ENCODE measurements around the gene VRK1. TPM values are rescaled to one million over a fixed set of nuclear protein-coding genes. Genes with fewer than 3 reads are reported as not detected.

Gene VRK1
- total RNA-seq, 1 experiment from 2014 or later, result 39.1 TPM

DNA sequence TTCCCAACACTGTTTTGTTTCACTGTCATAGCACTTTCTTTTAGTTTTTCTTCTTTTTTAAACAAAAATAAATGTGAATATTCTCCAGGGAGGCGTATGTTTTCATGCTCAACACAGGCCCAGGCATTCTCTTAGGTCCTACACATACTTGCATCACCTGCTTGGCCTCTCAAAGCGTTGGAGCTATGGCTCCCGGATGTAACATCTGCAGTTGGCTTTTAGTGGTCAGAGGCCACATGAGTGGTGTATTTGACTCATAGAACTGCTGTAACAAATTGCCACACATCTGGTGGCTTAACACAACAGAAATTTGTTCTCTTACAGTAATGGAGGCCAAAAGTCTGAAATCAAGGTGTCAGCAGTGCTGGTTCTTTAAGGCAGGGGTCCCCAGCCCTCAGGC, 44.6 kb upstream of the VRK1 start:
- no peaks in the 10 kb centered on the region for H4K20me1 ChIP-seq (ENCODE audit: low read length)

DNA sequence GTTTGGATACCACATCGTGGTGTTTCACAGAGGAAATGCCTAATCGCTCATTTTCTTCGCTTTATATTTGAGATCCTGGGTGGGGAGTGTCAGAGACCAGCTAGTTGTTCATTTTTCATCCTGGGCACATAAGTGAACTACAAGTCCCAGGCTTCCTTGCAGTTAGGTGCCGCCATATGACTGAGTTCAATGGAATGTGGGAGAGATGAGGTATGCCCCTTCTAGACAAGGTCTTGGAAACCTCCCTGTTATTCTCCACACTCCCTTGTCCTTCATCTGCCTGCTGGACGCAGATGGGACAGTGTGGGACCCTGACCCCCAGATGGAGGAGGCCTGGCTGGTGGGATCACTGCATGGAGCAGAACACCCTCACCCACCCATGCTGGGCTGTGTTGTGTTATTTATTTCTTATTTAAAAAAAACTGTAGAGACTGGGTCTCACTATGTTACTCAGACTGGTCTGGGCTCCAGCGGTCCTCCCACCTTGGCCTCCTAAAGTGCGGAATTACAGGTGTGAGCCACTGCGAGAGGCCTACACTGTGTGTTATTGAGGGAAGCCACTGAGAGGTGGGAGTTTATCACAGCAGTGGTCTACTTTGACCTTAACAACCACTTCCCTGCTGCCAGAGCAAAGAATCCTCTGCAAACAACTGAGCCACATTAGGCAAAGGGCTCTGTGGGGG, 42.9 kb upstream of the VRK1 start:
- ATAC-seq, result no peak
- Histone ChIP-seq H3K27ac (ENCODE audit: low read length) (no peak overlapping the region), H3K9ac (ENCODE audit: low read length) (no peak overlapping the region), H3K79me2 (ENCODE audit: low read length) (no peaks in the 10 kb centered on the region), H3F3A (ENCODE audit: low read length, unreplicated experiment) (no peaks in the 10 kb centered on the region), H3K4me2 (ENCODE audit: low read length) (no peak overlapping the region), H3K9me3 (ENCODE audit: low read length) (no peaks in the 10 kb centered on the region), H2AFZ (ENCODE audit: low read length) (no peak overlapping the region), H4K20me1 (ENCODE audit: low read length) (no peaks in the 10 kb centered on the region), H3K4me1 (ENCODE audit: insufficient read depth, low read length) (no peaks in the 10 kb centered on the region; the same call in 1 of the 2 replicates), H3K9me2 (replicated peaks; ENCODE audit: low read length) (no peaks in the 10 kb centered on the region), H3K36me3 (ENCODE audit: low read depth, low read length) (no peaks in the 10 kb centered on the region), H3K27me3 (ENCODE audit: low read length) (peaks cover 14% of the 10 kb centered on the region; the same call in 1 of the 2 replicates), H3K4me3 (ENCODE audit: low read length) (no peak overlapping the region)
- POLR2A ChIA-PET (ENCODE audit: unreplicated experiment), result no interaction called here
- DNase-seq, result peak; percentile 41
- no TSS peak for BruUV-seq (replicated peaks)
- intact Hi-C loops (cut with micrococcal nuclease), result no loop called here
- CTCF ChIA-PET, result no interaction called here
- no peak for TF ChIP-seq EZH2phosphoT487 (IDR thresholded peaks at IDR 0.05; ENCODE audit: borderline replicate concordance, low read length)

More for the DNA sequence above, 44.6 kb upstream of the VRK1 start:
- Histone ChIP-seq H3K9me2 (replicated peaks; ENCODE audit: low read length) (no peaks in the 10 kb centered on the region), H2AFZ (ENCODE audit: low read length) (no peak overlapping the region), H3K9ac (ENCODE audit: low read length) (no peak overlapping the region), H3K36me3 (ENCODE audit: low read depth, low read length) (no peaks in the 10 kb centered on the region), H3K9me3 (ENCODE audit: low read length) (no peaks in the 10 kb centered on the region), H3F3A (ENCODE audit: low read length, unreplicated experiment) (no peaks in the 10 kb centered on the region), H3K27me3 (ENCODE audit: low read length) (peaks cover 21% of the 10 kb centered on the region), H3K4me2 (ENCODE audit: low read length) (no peak overlapping the region), H3K79me2 (ENCODE audit: low read length) (no peaks in the 10 kb centered on the region), H3K4me3 (ENCODE audit: low read length) (no peak overlapping the region), H3K4me1 (ENCODE audit: insufficient read depth, low read length) (0 out of 2 replicates have a peak, but pooled peaks cover 5% of the 10 kb centered on the region), H3K27ac (ENCODE audit: low read length) (no peak overlapping the region)
- no TSS peak for BruUV-seq (replicated peaks)
- DNase-seq, result no peak
- ATAC-seq, result no peak
- ChIA-PET CTCF (no interaction called here), POLR2A (ENCODE audit: unreplicated experiment) (no interaction called here)
- intact Hi-C loops (cut with micrococcal nuclease), result no loop called here
- TF ChIP-seq EZH2 (IDR thresholded peaks at IDR 0.05; ENCODE audit: low read length, unreplicated experiment) (no peak), EZH2phosphoT487 (IDR thresholded peaks at IDR 0.05; ENCODE audit: borderline replicate concordance, low read length) (no peak)
- TF ChIP-seq, protein P1, sequence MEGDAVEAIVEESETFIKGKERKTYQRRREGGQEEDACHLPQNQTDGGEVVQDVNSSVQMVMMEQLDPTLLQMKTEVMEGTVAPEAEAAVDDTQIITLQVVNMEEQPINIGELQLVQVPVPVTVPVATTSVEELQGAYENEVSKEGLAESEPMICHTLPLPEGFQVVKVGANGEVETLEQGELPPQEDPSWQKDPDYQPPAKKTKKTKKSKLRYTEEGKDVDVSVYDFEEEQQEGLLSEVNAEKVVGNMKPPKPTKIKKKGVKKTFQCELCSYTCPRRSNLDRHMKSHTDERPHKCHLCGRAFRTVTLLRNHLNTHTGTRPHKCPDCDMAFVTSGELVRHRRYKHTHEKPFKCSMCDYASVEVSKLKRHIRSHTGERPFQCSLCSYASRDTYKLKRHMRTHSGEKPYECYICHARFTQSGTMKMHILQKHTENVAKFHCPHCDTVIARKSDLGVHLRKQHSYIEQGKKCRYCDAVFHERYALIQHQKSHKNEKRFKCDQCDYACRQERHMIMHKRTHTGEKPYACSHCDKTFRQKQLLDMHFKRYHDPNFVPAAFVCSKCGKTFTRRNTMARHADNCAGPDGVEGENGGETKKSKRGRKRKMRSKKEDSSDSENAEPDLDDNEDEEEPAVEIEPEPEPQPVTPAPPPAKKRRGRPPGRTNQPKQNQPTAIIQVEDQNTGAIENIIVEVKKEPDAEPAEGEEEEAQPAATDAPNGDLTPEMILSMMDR (conservative IDR thresholded peaks at IDR 0.05; ENCODE audit: low read depth, low read length), result no peak

DNA sequence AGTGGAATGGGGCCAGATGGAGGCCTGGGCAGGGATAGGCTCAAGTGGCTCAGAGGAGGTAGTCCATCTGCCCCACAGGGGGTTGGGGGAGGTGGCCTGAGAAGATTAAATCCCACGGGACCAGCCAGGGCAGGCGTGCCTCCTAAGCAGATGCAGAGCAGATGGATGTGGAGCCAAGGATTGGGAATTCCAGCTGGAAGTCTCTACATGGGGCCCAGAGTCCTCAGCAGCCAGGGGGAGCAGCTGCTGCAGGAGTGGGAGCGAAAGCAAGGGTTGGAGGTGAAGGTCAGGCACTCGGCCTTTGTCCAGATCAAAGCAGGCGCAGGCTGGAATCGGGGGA, 42.4 kb upstream of the VRK1 start:
- ATAC-seq, result no peak
- no peak overlapping the region for H3K4me2 ChIP-seq (ENCODE audit: low read length)
- DNase-seq, result no peak
- H3F3A ChIP-seq (ENCODE audit: low read length, unreplicated experiment), result no peaks in the 10 kb centered on the region
- TF ChIP-seq, protein P1 (conservative IDR thresholded peaks at IDR 0.05; ENCODE audit: low read depth, low read length), result no peak
- no peak for TF ChIP-seq EZH2phosphoT487 (IDR thresholded peaks at IDR 0.05; ENCODE audit: borderline replicate concordance, low read length)
- no TSS peak for BruUV-seq (replicated peaks)
- no peak overlapping the region for H3K27ac ChIP-seq (ENCODE audit: low read length)
- intact Hi-C loops (cut with micrococcal nuclease), result no loop called here
- no peaks in the 10 kb centered on the region for H3K9me2 ChIP-seq (replicated peaks; ENCODE audit: low read length)
- CTCF ChIA-PET, result no interaction called here
- POLR2A ChIA-PET (ENCODE audit: unreplicated experiment), result no interaction called here
- no peaks in the 10 kb centered on the region for H3K36me3 ChIP-seq (ENCODE audit: low read depth, low read length)
- peaks cover 9% of the 10 kb centered on the region; the same call in 1 of the 2 replicates for H3K27me3 ChIP-seq (ENCODE audit: low read length)
- no peaks in the 10 kb centered on the region; the same call in 1 of the 2 replicates for H3K4me1 ChIP-seq (ENCODE audit: insufficient read depth, low read length)
- no peaks in the 10 kb centered on the region for H3K79me2 ChIP-seq (ENCODE audit: low read length)
- no peaks in the 10 kb centered on the region for H3K9me3 ChIP-seq (ENCODE audit: low read length)
- H4K20me1 ChIP-seq (ENCODE audit: low read length), result no peaks in the 10 kb centered on the region
- no peak overlapping the region for H3K9ac ChIP-seq (ENCODE audit: low read length)
- no peak overlapping the region for H2AFZ ChIP-seq (ENCODE audit: low read length)
- no peak overlapping the region for H3K4me3 ChIP-seq (ENCODE audit: low read length)

Data from PC-3 (cell line).